Endothelial cell of umbilical vein (primary cell): Measurements from ENCODE around the gene ALG11. TPM values are rescaled to one million over a fixed set of nuclear protein-coding genes. Genes with fewer than 3 reads are reported as not detected.

Experiments
- BruUV-seq: library from RNA; stranded (reverse); fragments of 400-500 nt; replicated peaks from 2 replicates; lab custom pipeline; 2021; lab: Mats Ljungman, UMichigan
- CTCF ChIA-PET: fragments of 300-600, 350-600 bp; sonication (Branson Sonifier 250); formaldehyde crosslinking; loops from one replicate; lab custom pipeline; 2021; ENCODE audit warnings: antibody characterized with exemption, inconsistent platforms; lab: Charles Lee
- POLR2A ChIA-PET: fragments of 300-600, 350-600 bp; sonication (Branson Sonifier 250); formaldehyde crosslinking; loops from one replicate; lab custom pipeline; 2021; ENCODE audit warnings: antibody characterized with exemption, inconsistent platforms; lab: Charles Lee
- DNase-seq: peaks from one replicate; pipeline ENCODE4 v3.0.0-alpha.2; 2011; ENCODE audit warnings: low read depth, low spot score
- FAIRE-seq: peaks from 2 replicates; lab custom pipeline; 2011; peaks lifted over from hg19 to GRCh38; lab: Jason Lieb, UNC
- H2AFZ ChIP-seq: 2 replicates; pipeline ENCODE4 v1.6.0; 2012; ENCODE audit warnings: low read depth, low read length, control low read depth, inconsistent platforms
- H3K27ac ChIP-seq: 2 replicates; pipeline ENCODE4 v1.5.1; 2011; ENCODE audit warnings: low read depth, mild to moderate bottlenecking, control low read depth, low read length, moderate library complexity; ENCODE audit not compliant: insufficient read depth
- H3K27me3 ChIP-seq, 2 experiments: 2 replicates each; pipeline versions ENCODE4 v1.6.0 to v1.6.1; 2011; ENCODE audit warnings: low read length in 2 of 2, mixed read lengths in 1 of 2; ENCODE audit not compliant: control insufficient read depth in 2 of 2, insufficient read depth in 2 of 2
- H3K36me3 ChIP-seq, 2 experiments: 2 replicates in 1 of 2; 3 replicates in 1 of 2; pipeline ENCODE4 v1.5.1; 2011; ENCODE audit warnings: low read length in 2 of 2, mild to moderate bottlenecking in 1 of 2, moderate library complexity in 1 of 2; ENCODE audit not compliant: control insufficient read depth in 2 of 2, insufficient read depth in 2 of 2; ENCODE audit errors: extremely low read depth in 1 of 2
- H3K4me1 ChIP-seq: 3 replicates; pipeline ENCODE4 v1.5.1; 2011; ENCODE audit warnings: mild to moderate bottlenecking, low read length; ENCODE audit not compliant: control insufficient read depth, insufficient read depth; ENCODE audit errors: extremely low read depth
- H3K4me2 ChIP-seq: 2 replicates; pipeline ENCODE4 v1.6.1; 2011; ENCODE audit warnings: low read length, control low read depth, mixed read lengths; ENCODE audit not compliant: insufficient read depth
- H3K4me3 ChIP-seq, 3 experiments: fragments of 200-600 bp in 1 of 3; sonication (generic), shearing (Covaris generic) in 1 of 3; replicated peaks in 1 of 3; 2 replicates each; pipeline ENCODE4 v1.5.1; 2011 to 2016; ENCODE audit warnings: control low read depth in 3 of 3, low read length in 3 of 3, mild to moderate bottlenecking in 2 of 3, inconsistent platforms in 1 of 3, low read depth in 1 of 3, moderate library complexity in 1 of 3; ENCODE audit not compliant: insufficient read depth in 1 of 3
- H3K79me2 ChIP-seq: 2 replicates; pipeline ENCODE4 v1.6.0; 2012; ENCODE audit warnings: low read length, inconsistent platforms; ENCODE audit not compliant: control insufficient read depth, insufficient read depth
- H3K9ac ChIP-seq: replicated peaks from 2 replicates; pipeline ENCODE3; 2011; ENCODE audit warnings: low read length, control low read depth; ENCODE audit not compliant: insufficient read depth; ENCODE audit errors: extremely low read depth
- H3K9me1 ChIP-seq: replicated peaks from 3 replicates; pipeline ENCODE4 v1.6.0; 2011; ENCODE audit warnings: mild to moderate bottlenecking, low read length; ENCODE audit not compliant: control insufficient read depth, insufficient read depth; ENCODE audit errors: extremely low read depth
- H3K9me3 ChIP-seq: replicated peaks from 2 replicates; pipeline ENCODE4 v1.5.1; 2012; ENCODE audit warnings: low read length, inconsistent platforms; ENCODE audit not compliant: control insufficient read depth, insufficient read depth
- H4K20me1 ChIP-seq: replicated peaks from 2 replicates; pipeline ENCODE3; 2011; ENCODE audit warnings: mild to moderate bottlenecking, low read length; ENCODE audit not compliant: control insufficient read depth, insufficient read depth; ENCODE audit errors: extremely low read depth
- EZH2 ChIP-seq: IDR thresholded peaks from 2 replicates; pipeline ENCODE4 v1.6.1; 2012; ENCODE audit warnings: borderline replicate concordance, low read depth, mild to moderate bottlenecking, moderate library complexity, low read length, inconsistent platforms; ENCODE audit not compliant: severe bottlenecking
- FOS ChIP-seq: IDR thresholded peaks from 2 replicates; pipeline ENCODE4 v1.6.1; 2011; ENCODE audit warnings: mild to moderate bottlenecking, low read length, moderate library complexity, borderline replicate concordance; ENCODE audit not compliant: insufficient read depth
- GATA2 ChIP-seq: IDR thresholded peaks from 2 replicates; pipeline ENCODE4 v1.7.0; 2011; ENCODE audit warnings: low read depth, mild to moderate bottlenecking, moderate library complexity, mixed read lengths, low read length; ENCODE audit not compliant: insufficient read length, insufficient read depth
- JUN ChIP-seq: IDR thresholded peaks from 2 replicates; pipeline ENCODE4 v1.6.1; 2011; ENCODE audit warnings: borderline replicate concordance, low read depth; ENCODE audit not compliant: insufficient read length, insufficient read depth
- MYC ChIP-seq: IDR thresholded peaks from one replicate; pipeline ENCODE4 v1.6.1; 2011; ENCODE audit warnings: mild to moderate bottlenecking, low read depth, low read length
- POLR2A ChIP-seq: IDR thresholded peaks from 2 replicates; pipeline ENCODE4 v1.6.1; 2012; ENCODE audit warnings: low read depth, mild to moderate bottlenecking, control low read depth, low read length
- POLR2AphosphoS5 ChIP-seq: IDR thresholded peaks from 2 replicates; pipeline ENCODE4 v1.6.1; 2012; ENCODE audit warnings: low read depth, mild to moderate bottlenecking, control low read depth, low read length, moderate library complexity; ENCODE audit not compliant: insufficient read depth
- dilution Hi-C: fragments of 300-500 bp; cut with MboI; formaldehyde crosslinking; loops from one replicate; pipeline ENCODE4 v1.15.0; 2019; ENCODE audit warnings: low sequenced_read_pairs; ENCODE audit not compliant: extremely low pct_ligation_motif_present
- intact Hi-C: fragments of 100-400 bp; cut with micrococcal nuclease; formaldehyde crosslinking; loops from one replicate; pipeline ENCODE4 v1.10.0; 2022
- polyA plus RNA-seq, 4 experiments: library from polyadenylated mRNA; depleted of rRNA in 3 of 4; stranded (reverse) in 3 of 4; unstranded in 1 of 4; fragments of >200 nt; gene quantifications; 2 replicates each; pipeline versions ENCODE4 v1.2.1 to v1.2.3, GENCODE V29; 2011 to 2012; ENCODE audit warnings: missing spikeins in 1 of 4
- total RNA-seq: library from RNA; stranded (reverse); gene quantifications from 2 replicates; pipeline ENCODE4 v1.2.3, GENCODE V29; 2021
- TF ChIP-seq, protein P1 (sequence below), 2 donors: IDR thresholded peaks; 1 replicate in 1 of 2; 2 replicates in 1 of 2; pipeline ENCODE4 v1.5.1; 2011; ENCODE audit warnings: low read length in 2 of 2, mild to moderate bottlenecking in 2 of 2, moderate library complexity in 2 of 2, control low read depth in 1 of 2, inconsistent platforms in 1 of 2, low read depth in 1 of 2; ENCODE audit not compliant: insufficient read depth in 1 of 2; ENCODE audit errors: extremely low read depth in 1 of 2
- TF ChIP-seq, protein P2 (sequence below): IDR thresholded peaks from 2 replicates; pipeline ENCODE4 v1.6.1; 2011; ENCODE audit not compliant: insufficient read depth, insufficient read length

Gene ALG11
- total and polyA plus RNA-seq, 2 donors (not counting 3 experiments of a cell fraction or from before 2014, with no cell fraction given), result 6.5 to 31.0 TPM

DNA sequence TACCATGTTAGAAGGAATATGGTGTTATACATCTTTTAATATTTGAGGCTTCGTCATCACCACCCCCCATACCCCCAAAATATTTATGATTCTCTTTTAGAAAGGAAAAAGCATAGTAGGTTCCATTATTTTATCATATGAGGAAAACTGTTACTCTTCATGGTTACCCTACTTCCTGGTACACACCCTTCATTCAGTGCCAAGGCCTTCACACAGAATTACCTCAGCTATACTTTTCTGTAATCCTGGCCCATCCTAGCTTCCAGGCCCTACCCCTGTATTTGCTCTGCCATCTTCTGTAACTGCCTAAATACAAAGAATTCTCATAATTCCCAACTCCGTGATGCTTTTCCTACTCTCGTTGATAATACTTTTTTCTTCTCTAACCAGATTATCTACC, 8.0 kb downstream of the ALG11 start:
- H3K79me2 ChIP-seq, result peaks cover 11% of the 10 kb centered on the region
- no peak overlapping the region for H2AFZ ChIP-seq
- no peaks in the 10 kb centered on the region for H4K20me1 ChIP-seq
- H3K9me1 ChIP-seq, result no peaks in the 10 kb centered on the region
- H3K9ac ChIP-seq, result no peak overlapping the region
- no peaks in the 10 kb centered on the region for H3K4me1 ChIP-seq
- no peak overlapping the region for H3K27ac ChIP-seq
- H3K4me3 ChIP-seq, result no peak overlapping the region
- H3K4me2 ChIP-seq, result no peak overlapping the region
- TF ChIP-seq, protein P1, sequence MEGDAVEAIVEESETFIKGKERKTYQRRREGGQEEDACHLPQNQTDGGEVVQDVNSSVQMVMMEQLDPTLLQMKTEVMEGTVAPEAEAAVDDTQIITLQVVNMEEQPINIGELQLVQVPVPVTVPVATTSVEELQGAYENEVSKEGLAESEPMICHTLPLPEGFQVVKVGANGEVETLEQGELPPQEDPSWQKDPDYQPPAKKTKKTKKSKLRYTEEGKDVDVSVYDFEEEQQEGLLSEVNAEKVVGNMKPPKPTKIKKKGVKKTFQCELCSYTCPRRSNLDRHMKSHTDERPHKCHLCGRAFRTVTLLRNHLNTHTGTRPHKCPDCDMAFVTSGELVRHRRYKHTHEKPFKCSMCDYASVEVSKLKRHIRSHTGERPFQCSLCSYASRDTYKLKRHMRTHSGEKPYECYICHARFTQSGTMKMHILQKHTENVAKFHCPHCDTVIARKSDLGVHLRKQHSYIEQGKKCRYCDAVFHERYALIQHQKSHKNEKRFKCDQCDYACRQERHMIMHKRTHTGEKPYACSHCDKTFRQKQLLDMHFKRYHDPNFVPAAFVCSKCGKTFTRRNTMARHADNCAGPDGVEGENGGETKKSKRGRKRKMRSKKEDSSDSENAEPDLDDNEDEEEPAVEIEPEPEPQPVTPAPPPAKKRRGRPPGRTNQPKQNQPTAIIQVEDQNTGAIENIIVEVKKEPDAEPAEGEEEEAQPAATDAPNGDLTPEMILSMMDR (IDR thresholded peaks at IDR 0.05; ENCODE audit: extremely low read depth in 1 of 2, insufficient read depth in 1 of 2, low read depth in 1 of 2, low read length in 2 of 2), result no peak
- TF ChIP-seq POLR2A, result no peak
- no peak for TF ChIP-seq EZH2
- TF ChIP-seq POLR2AphosphoS5, result no peak
- TF ChIP-seq JUN, result no peak
- TF ChIP-seq, protein P2, sequence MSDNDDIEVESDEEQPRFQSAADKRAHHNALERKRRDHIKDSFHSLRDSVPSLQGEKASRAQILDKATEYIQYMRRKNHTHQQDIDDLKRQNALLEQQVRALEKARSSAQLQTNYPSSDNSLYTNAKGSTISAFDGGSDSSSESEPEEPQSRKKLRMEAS, result no peak
- TF ChIP-seq GATA2, result no peak
- no peak for TF ChIP-seq MYC
- TF ChIP-seq FOS, result no peak
- ChIA-PET CTCF (no interaction called here), POLR2A (no interaction called here)
- dilution Hi-C loops, result no loop called here
- peaks cover 8 to 9% of the 10 kb centered on the region in 2 experiments for H3K36me3 ChIP-seq
- H3K27me3 ChIP-seq, result no peaks in the 10 kb centered on the region
- FAIRE-seq, result no peak
- no peaks in the 10 kb centered on the region for H3K9me3 ChIP-seq
- intact Hi-C loops, result no loop called here
- BruUV-seq, result no TSS peak
- no peak for DNase-seq
